Nephron (organoid): ENCODE measurements around the gene DOCK1.

Experiments
- H3K27ac Mint-ChIP-seq, 3 experiments: 2 replicates each; pipeline ENCODE4 v1.8.0; 2020; ENCODE audit warnings: mixed read lengths in 3 of 3, mild to moderate bottlenecking in 2 of 3, moderate library complexity in 1 of 3
- H3K27me3 Mint-ChIP-seq: 2 replicates; pipeline ENCODE4 v1.8.0; 2021; ENCODE audit warnings: low read depth, mild to moderate bottlenecking, moderate library complexity, mixed read lengths
- H3K36me3 Mint-ChIP-seq: 2 replicates; pipeline ENCODE4 v1.8.0; 2020; ENCODE audit warnings: low read depth, mixed read lengths
- H3K4me1 Mint-ChIP-seq: 2 replicates; pipeline ENCODE4 v1.8.0; 2020; ENCODE audit warnings: mixed read lengths
- H3K4me3 Mint-ChIP-seq, 3 experiments: 2 replicates each; pipeline ENCODE4 v1.8.0; 2020; ENCODE audit warnings: mild to moderate bottlenecking in 3 of 3, mixed read lengths in 3 of 3, moderate library complexity in 2 of 3
- H3K9me3 Mint-ChIP-seq: 2 replicates; pipeline ENCODE4 v1.8.0; 2020; ENCODE audit warnings: mixed read lengths
- CTCF ChIP-seq, 3 experiments: fragments of 200-600 bp; sonication (generic); IDR thresholded peaks; one replicate each; pipeline ENCODE4 v1.5.0; 2021; ENCODE audit warnings: antibody characterized with exemption in 3 of 3; ENCODE audit not compliant: unreplicated experiment in 3 of 3

Gene DOCK1

GRCh38 chr10:127450644-127451043, 545.4 kb downstream of the DOCK1 start:
- Mint-ChIP-seq H3K27me3 (no peaks in the 10 kb centered on the region), H3K36me3 (peaks cover 72% of the 10 kb centered on the region), H3K27ac (no peak overlapping the region), H3K4me1 (peaks cover 18% of the 10 kb centered on the region), H3K4me3 (no peak overlapping the region), H3K9me3 (no peaks in the 10 kb centered on the region)
- no peak for TF ChIP-seq CTCF (IDR thresholded peaks at IDR 0.05; ENCODE audit: unreplicated experiment in 3 of 3)

- no peaks in the 10 kb centered on the region for H3K27me3 Mint-ChIP-seq
- peaks cover 71% of the 10 kb centered on the region for H3K36me3 Mint-ChIP-seq
- peaks cover 22% of the 10 kb centered on the region for H3K4me1 Mint-ChIP-seq
- no peak overlapping the region for H3K4me3 Mint-ChIP-seq
- TF ChIP-seq CTCF (IDR thresholded peaks at IDR 0.05; ENCODE audit: unreplicated experiment in 3 of 3): no peak
- no peak overlapping the region for H3K27ac Mint-ChIP-seq
- no peaks in the 10 kb centered on the region for H3K9me3 Mint-ChIP-seq
These were observed 546.4 kb downstream of the DOCK1 start for GRCh38 chr10:127451628-127452027.

GRCh38 chr10:127452568-127452967, 547.3 kb downstream of the DOCK1 start:
- Mint-ChIP-seq H3K36me3 (peaks cover 62% of the 10 kb centered on the region), H3K27ac (no peak overlapping the region), H3K27me3 (no peaks in the 10 kb centered on the region), H3K4me1 (peaks cover 22% of the 10 kb centered on the region), H3K9me3 (no peaks in the 10 kb centered on the region), H3K4me3 (no peak overlapping the region)
- no peak for TF ChIP-seq CTCF (IDR thresholded peaks at IDR 0.05; ENCODE audit: unreplicated experiment in 3 of 3)

GRCh38 chr10:127453706-127454105, 548.5 kb downstream of the DOCK1 start:
- H3K9me3 Mint-ChIP-seq: peaks cover 3% of the 10 kb centered on the region
- no peaks in the 10 kb centered on the region for H3K27me3 Mint-ChIP-seq
- no peak overlapping the region for H3K4me3 Mint-ChIP-seq
- peaks cover 22% of the 10 kb centered on the region for H3K4me1 Mint-ChIP-seq
- H3K27ac Mint-ChIP-seq: no peak overlapping the region
- H3K36me3 Mint-ChIP-seq: peaks cover 53% of the 10 kb centered on the region
- TF ChIP-seq CTCF (IDR thresholded peaks at IDR 0.05; ENCODE audit: unreplicated experiment in 3 of 3): no peak

- H3K4me3 Mint-ChIP-seq: no peak overlapping the region
- no peaks in the 10 kb centered on the region for H3K27me3 Mint-ChIP-seq
- peaks cover 17% of the 10 kb centered on the region for H3K4me1 Mint-ChIP-seq
- TF ChIP-seq CTCF (IDR thresholded peaks at IDR 0.05; ENCODE audit: unreplicated experiment in 3 of 3): no peak
- peaks cover 8% of the 10 kb centered on the region for H3K9me3 Mint-ChIP-seq
- no peak overlapping the region for H3K27ac Mint-ChIP-seq
- peaks cover 34% of the 10 kb centered on the region for H3K36me3 Mint-ChIP-seq
These were observed 550.9 kb downstream of the DOCK1 start for GRCh38 chr10:127456122-127456521.

- no peak for TF ChIP-seq CTCF (IDR thresholded peaks at IDR 0.05; ENCODE audit: unreplicated experiment in 3 of 3)
- Mint-ChIP-seq H3K27me3 (peaks cover under 1% of the 10 kb centered on the region), H3K4me1 (peaks cover 4% of the 10 kb centered on the region)
These were observed 553.0 kb downstream of the DOCK1 start for GRCh38 chr10:127458016-127458810.

More at GRCh38 chr10:127458016-127458810, 553.0 kb downstream of the DOCK1 start:
- H3K9me3 Mint-ChIP-seq: peaks cover 8% of the 10 kb centered on the region
- no peak overlapping the region for H3K4me3 Mint-ChIP-seq
- H3K27ac Mint-ChIP-seq: no peak overlapping the region
- peaks cover 16% of the 10 kb centered on the region for H3K36me3 Mint-ChIP-seq
